Transverse colon (tissue), 4 donors: ENCODE data around the gene ISG20L2. TPM values are rescaled to one million over a fixed set of nuclear protein-coding genes. Genes with fewer than 3 reads are reported as not detected.

Experiments
- DNase-seq: peaks from one replicate; pipeline ENCODE4 v3.0.0-alpha.2; 2019
- H3K27ac ChIP-seq, 4 donors: fragments of 200-600 bp; sonication (generic); 2 replicates each; pipeline ENCODE4 v1.5.1; 2016 to 2018; ENCODE audit warnings: inconsistent platforms in 4 of 4
- H3K27me3 ChIP-seq: fragments of 200-600 bp; sonication (generic); 2 replicates; pipeline ENCODE4 v1.5.1; 2017; ENCODE audit warnings: inconsistent platforms
- H3K36me3 ChIP-seq, 4 donors: fragments of 200-600 bp; sonication (generic); 2 replicates each; pipeline ENCODE4 v1.5.1; 2017 to 2019; ENCODE audit warnings: inconsistent platforms in 4 of 4
- H3K4me1 ChIP-seq, 4 donors: fragments of 200-600 bp; sonication (generic); 2 replicates each; pipeline ENCODE4 v1.5.1; 2017 to 2020; ENCODE audit warnings: inconsistent platforms in 4 of 4
- H3K4me3 ChIP-seq, 4 donors: fragments of 200-600 bp; sonication (generic); 1 replicate in 1 of 4; 2 replicates in 3 of 4; pipeline versions ENCODE4 v1.5.1 to v1.6.1; 2017 to 2019; ENCODE audit warnings: inconsistent platforms in 4 of 4
- H3K9me3 ChIP-seq, 2 donors: fragments of 200-600 bp; sonication (generic); 2 replicates each; pipeline ENCODE4 v1.5.1; 2017 to 2019; ENCODE audit warnings: inconsistent platforms in 2 of 2
- CTCF ChIP-seq, 5 experiments: fragments of 200-600 bp in 3 of 5; fragments of 450-650 bp in 2 of 5; sonication (generic) in 3 of 5; IDR thresholded peaks; 1 replicate in 2 of 5; 2 replicates in 3 of 5; pipeline ENCODE4 v1.5.1; 2016 to 2017; ENCODE audit warnings: antibody characterized with exemption in 5 of 5, inconsistent platforms in 3 of 5, mild to moderate bottlenecking in 2 of 5, moderate library complexity in 1 of 5
- EP300 ChIP-seq: sonication (generic); formaldehyde crosslinking; IDR thresholded peaks from one replicate; pipeline ENCODE4 v1.6.1; 2017; ENCODE audit warnings: antibody characterized with exemption, low read depth
- POLR2A ChIP-seq: fragments of 450-650 bp; IDR thresholded peaks from one replicate; pipeline ENCODE4 v1.6.1; 2016; ENCODE audit warnings: antibody characterized with exemption, mild to moderate bottlenecking, moderate library complexity
- POLR2AphosphoS5 ChIP-seq, 3 donors: sonication (generic); formaldehyde crosslinking; IDR thresholded peaks; one replicate each; pipeline ENCODE4 v1.6.1; 2016; ENCODE audit warnings: antibody characterized with exemption in 3 of 3
- WGBS, 2 donors: methylation state at CpG; one replicate each; pipeline ENCODE4 v1.1.5; 2018; ENCODE audit warnings: low coverage in 1 of 2; 5-methylcytosine and 5-hydroxymethylcytosine counted together
- in situ Hi-C, 4 donors: fragments of 200-750 bp; cut with MboI; loops; one replicate each; pipeline versions ENCODE4 v1.15.0 to v1.15.1; 2017; ENCODE audit warnings: low sequenced_read_pairs in 3 of 4, low pct_ligation_motif_present in 1 of 4, low pct_unique_long_range_greater_than_20kb in 1 of 4
- intact Hi-C: fragments of 100-400 bp; cut with DNase I; formaldehyde crosslinking; loops from one replicate; pipeline ENCODE4 v1.15.1; 2023; ENCODE audit warnings: low total_unique reads
- total RNA-seq, 4 donors: library from RNA; depleted of rRNA; stranded (reverse); fragments of >200 nt; gene quantifications; one replicate each; pipeline ENCODE4 v1.1.0, GENCODE V29; 2016

ISG20L2 gene
- total RNA-seq, 4 donors from 2014 or later: 25.8 to 61.7 (median 33.1) TPM

GRCh38 chr1:156705321-156705917, 23.1 kb downstream of the ISG20L2 start, which contains the start of gene CRABP2:
Gene CRABP2, minus strand, starts transcription at chr1:156705583. Its CDS starts 137 bp downstream, at chr1:156705446.
- Histone ChIP-seq H3K36me3 (no peaks in the 10 kb centered on the region), H3K4me1 (peaks cover 31 to 49% (median 37%) of the 10 kb centered on the region in 4 donors), H3K9me3 (no peaks in the 10 kb centered on the region), H3K27me3 (peaks cover 49% of the 10 kb centered on the region), H3K27ac (peak within 1 kb of the TSS; percentile 67 to 75 (median 72)), H3K4me3 (peak within 1 kb of the TSS; percentile 12 to 54 (median 29))
- peak; percentile 20 for DNase-seq
- 1% methylated on average over 36 of the region's 42 CpGs; no CpG with 5 or more reads in 1 of the 2 donors for WGBS, 2 donors
- intact Hi-C loops (no loop called here), in situ Hi-C loops (loop anchor here in 1 of 4 donors (10.0 kb wide), 1 partner anchor 159 kb away; the partner anchor contains the start of gene NTRK1)
- TF ChIP-seq CTCF (IDR thresholded peaks at IDR 0.05) (no peak), EP300 (no peak), POLR2A (no peak), POLR2AphosphoS5 (IDR thresholded peaks at IDR 0.05) (no peak)

- TF ChIP-seq CTCF (IDR thresholded peaks at IDR 0.05) (no peak), POLR2AphosphoS5 (IDR thresholded peaks at IDR 0.05) (no peak), EP300 (no peak), POLR2A (no peak)
- peak; percentile 33 for DNase-seq
- 1% methylated on average over 21 of the region's 29 CpGs; no CpG with 5 or more reads in 1 of the 2 donors for WGBS, 2 donors
- Histone ChIP-seq H3K36me3 (no peaks in the 10 kb centered on the region), H3K4me1 (peaks cover 27 to 44% (median 34%) of the 10 kb centered on the region in 4 donors), H3K27ac (peak overlapping the region in 2 of 4 donors; percentile 67 to 74), H3K4me3 (peak overlapping the region; percentile 12 to 54 (median 29)), H3K9me3 (no peaks in the 10 kb centered on the region), H3K27me3 (peaks cover 54% of the 10 kb centered on the region)
- intact Hi-C loops: no loop called here
- in situ Hi-C loops: loop anchor here in 1 of 4 donors (10.0 kb wide), 1 partner anchor 160 kb away; the partner anchor contains the start of gene NTRK1
Observed at GRCh38 chr1:156704930-156705320, 23.6 kb downstream of the ISG20L2 start.

GRCh38 chr1:156704166-156704711, 24.3 kb downstream of the ISG20L2 start:
- H3K4me3 ChIP-seq: no peak overlapping the region
- no peak overlapping the region for H3K27ac ChIP-seq
- in situ Hi-C loops: loop anchor here in 1 of 4 donors (10.0 kb wide), 1 partner anchor 161 kb away; the partner anchor contains the start of gene NTRK1

More at GRCh38 chr1:156704166-156704711, 24.3 kb downstream of the ISG20L2 start:
- DNase-seq: no peak
- no peak for TF ChIP-seq CTCF (IDR thresholded peaks at IDR 0.05)
- no peak for TF ChIP-seq EP300
- intact Hi-C loops: no loop called here
- H3K4me1 ChIP-seq: peaks cover 23 to 37% (median 28%) of the 10 kb centered on the region in 4 donors
- peaks cover 56% of the 10 kb centered on the region for H3K27me3 ChIP-seq
- no peaks in the 10 kb centered on the region for H3K9me3 ChIP-seq
- 54% methylated on average over 10 of the region's 10 CpGs; no CpG with 5 or more reads in 1 of the 2 donors for WGBS, 2 donors
- H3K36me3 ChIP-seq: no peaks in the 10 kb centered on the region
